GM10248 (cell line): ENCODE measurements around the gene WDR91.

Source experiments
- CTCF ChIA-PET: fragments of 300-600 bp; sonication (Branson Sonifier 250); formaldehyde crosslinking; extraction: SDS; loops from one replicate; lab custom pipeline; 2021; ENCODE audit warnings: antibody characterized with exemption; lab: Yijun Ruan, JAX
- POLR2A ChIA-PET: fragments of 350-650 bp; sonication (Branson Sonifier 250); formaldehyde crosslinking; extraction: SDS; loops from one replicate; lab custom pipeline; 2020; ENCODE audit warnings: antibody characterized with exemption; lab: Yijun Ruan, JAX
- DNase-seq: peaks from one replicate; pipeline ENCODE4 v3.0.0; 2012; ENCODE audit errors: extremely low spot score
- TF ChIP-seq, protein P1 (sequence below): IDR thresholded peaks from 2 replicates; pipeline ENCODE4 v1.5.1; 2012; ENCODE audit warnings: mild to moderate bottlenecking, low read depth; ENCODE audit errors: extremely low read depth, missing control alignments, control extremely low read depth

WDR91 gene

GRCh38 chr7:135185471-135186260 lies 25.7 kb downstream of the WDR91 start:
- ChIA-PET POLR2A (interaction anchor here (0.7 to 1.4 kb wide), 3 partner anchors 12 to 23 kb away, joined by 3 to 6 read pairs (median 4); partner anchors contain the start of gene CYREN), CTCF (interaction anchor here (1.0 to 6.3 kb wide), 8 partner anchors 8 to 199 kb away, joined by 3 to 25 read pairs (median 6); partner anchors contain the start of genes AGBL3 and CYREN)
- TF ChIP-seq, protein P1, sequence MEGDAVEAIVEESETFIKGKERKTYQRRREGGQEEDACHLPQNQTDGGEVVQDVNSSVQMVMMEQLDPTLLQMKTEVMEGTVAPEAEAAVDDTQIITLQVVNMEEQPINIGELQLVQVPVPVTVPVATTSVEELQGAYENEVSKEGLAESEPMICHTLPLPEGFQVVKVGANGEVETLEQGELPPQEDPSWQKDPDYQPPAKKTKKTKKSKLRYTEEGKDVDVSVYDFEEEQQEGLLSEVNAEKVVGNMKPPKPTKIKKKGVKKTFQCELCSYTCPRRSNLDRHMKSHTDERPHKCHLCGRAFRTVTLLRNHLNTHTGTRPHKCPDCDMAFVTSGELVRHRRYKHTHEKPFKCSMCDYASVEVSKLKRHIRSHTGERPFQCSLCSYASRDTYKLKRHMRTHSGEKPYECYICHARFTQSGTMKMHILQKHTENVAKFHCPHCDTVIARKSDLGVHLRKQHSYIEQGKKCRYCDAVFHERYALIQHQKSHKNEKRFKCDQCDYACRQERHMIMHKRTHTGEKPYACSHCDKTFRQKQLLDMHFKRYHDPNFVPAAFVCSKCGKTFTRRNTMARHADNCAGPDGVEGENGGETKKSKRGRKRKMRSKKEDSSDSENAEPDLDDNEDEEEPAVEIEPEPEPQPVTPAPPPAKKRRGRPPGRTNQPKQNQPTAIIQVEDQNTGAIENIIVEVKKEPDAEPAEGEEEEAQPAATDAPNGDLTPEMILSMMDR, result no peak
- no peak for DNase-seq

DNA sequence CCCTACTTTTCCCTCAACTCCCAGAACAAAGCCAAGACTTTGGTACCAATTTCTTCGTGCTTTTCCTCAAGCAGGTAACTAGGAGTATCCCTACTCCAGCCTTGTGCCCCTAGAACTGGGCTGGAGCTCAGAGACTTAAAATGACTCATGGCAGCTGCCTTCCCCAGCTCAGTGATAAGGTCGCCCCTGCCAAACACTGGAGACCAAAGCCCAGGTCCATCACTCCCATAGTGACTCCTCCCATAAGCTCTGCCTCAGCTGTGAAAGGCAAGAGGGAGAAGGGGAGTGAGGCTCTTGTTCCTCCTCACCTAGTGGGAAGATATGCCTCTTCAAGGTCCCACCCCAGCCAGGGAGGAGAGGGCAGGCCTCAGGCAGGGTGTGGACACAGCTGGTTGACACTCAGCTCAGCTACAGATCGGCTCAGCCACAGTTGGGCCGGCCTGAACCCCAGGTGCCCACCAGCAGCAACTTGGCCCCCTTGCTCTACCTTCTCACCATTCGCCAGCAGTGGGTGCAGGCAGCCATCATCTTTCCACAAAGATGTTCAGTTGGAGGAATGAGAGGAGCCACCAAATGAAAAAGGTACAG lies 27.0 kb downstream of the WDR91 start:
- DNase-seq, result no peak
- TF ChIP-seq, protein P1, result no peak
- ChIA-PET POLR2A (no interaction called here), CTCF (interaction anchor here (0.9 to 1.5 kb wide), 3 partner anchors 14 to 197 kb away, joined by 3 to 4 read pairs (median 3); no protein-coding TSS in a partner anchor)

DNA sequence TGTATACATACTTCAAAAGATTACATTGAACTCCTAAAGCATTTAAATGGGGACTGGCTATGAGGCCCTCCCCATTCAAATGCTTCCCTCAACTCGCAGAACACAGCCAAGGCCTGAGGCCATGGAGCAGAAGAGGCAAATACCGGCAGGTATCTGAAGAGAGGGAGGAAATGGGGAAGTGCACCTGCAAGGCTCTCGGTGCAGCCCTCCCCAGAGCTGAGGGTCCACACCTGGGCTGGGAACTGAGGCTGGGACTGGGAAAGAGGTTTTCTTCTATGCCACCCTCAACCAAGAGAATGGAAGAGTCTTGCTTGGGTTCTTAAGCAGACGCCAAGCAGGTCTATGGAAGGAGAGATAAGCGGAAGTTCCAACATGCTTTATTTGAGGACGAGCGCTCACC lies 27.8 kb downstream of the WDR91 start:
- POLR2A ChIA-PET, result no interaction called here
- CTCF ChIA-PET, result interaction anchor here (1.1 to 1.5 kb wide), 2 partner anchors 15 to 196 kb away, joined by 3 to 4 read pairs; no protein-coding TSS in a partner anchor
- TF ChIP-seq, protein P1, result no peak
- no peak for DNase-seq

GRCh38 chr7:135181929-135182678 lies 29.2 kb downstream of the WDR91 start:
- POLR2A ChIA-PET, result no interaction called here

GRCh38 chr7:135181261-135181928 lies 29.9 kb downstream of the WDR91 start:
- TF ChIP-seq, protein P1, result no peak
- DNase-seq, result no peak
- ChIA-PET POLR2A (no interaction called here), CTCF (interaction anchor here (1.6 to 4.7 kb wide), 2 partner anchors 11 to 28 kb away, joined by 3 to 29 read pairs; partner anchors contain the start of gene CYREN)

More at GRCh38 chr7:135181929-135182678, 29.2 kb downstream of the WDR91 start:
- no peak for DNase-seq
- TF ChIP-seq, protein P1, result no peak
- CTCF ChIA-PET, result interaction anchor here (4.7 kb wide), 1 partner anchor 12 kb away, joined by 29 read pairs; the partner anchor contains the start of gene CYREN

DNA sequence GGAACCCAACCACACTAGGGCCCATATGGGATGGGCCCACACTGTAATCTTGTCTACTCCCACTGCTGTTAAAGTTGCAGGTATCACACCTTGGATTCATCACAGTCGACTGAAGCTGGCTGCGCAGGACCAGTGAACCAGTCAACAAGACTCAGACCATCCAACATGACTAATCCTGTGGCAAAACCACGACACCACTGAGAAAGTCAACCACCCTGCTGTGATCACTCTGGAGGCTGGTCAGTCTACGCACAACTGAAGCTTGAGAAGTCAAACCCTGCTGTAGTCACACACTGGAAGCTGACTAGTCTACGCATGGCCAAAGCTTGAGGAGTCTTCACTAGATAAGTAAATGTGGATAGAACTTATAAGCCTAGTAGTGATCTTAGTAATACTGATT lies 31.2 kb downstream of the WDR91 start:
- TF ChIP-seq, protein P1, result no peak
- CTCF ChIA-PET, result interaction anchor here (0.8 to 4.7 kb wide), 6 partner anchors 10 to 544 kb away, joined by 3 to 29 read pairs (median 3); partner anchors contain the start of genes CYREN and TMEM140
- POLR2A ChIA-PET, result no interaction called here
- DNase-seq, result no peak
